HG03159 (cell line): ENCODE measurements around the gene CATSPERE.
"Not testable (repeated sequence)": the region's sequence is repeated elsewhere in the genome, so short reads cannot be mapped to it uniquely, and the experiment has no call there.

Experiments
- ATAC-seq: cut with Tn5 transposase; IDR thresholded peaks from one replicate; pipeline ENCODE4 v1.9.1; 2021; ENCODE audit warnings: mild to moderate bottlenecking, moderate library complexity; ENCODE audit not compliant: unreplicated experiment

CATSPERE gene

DNA sequence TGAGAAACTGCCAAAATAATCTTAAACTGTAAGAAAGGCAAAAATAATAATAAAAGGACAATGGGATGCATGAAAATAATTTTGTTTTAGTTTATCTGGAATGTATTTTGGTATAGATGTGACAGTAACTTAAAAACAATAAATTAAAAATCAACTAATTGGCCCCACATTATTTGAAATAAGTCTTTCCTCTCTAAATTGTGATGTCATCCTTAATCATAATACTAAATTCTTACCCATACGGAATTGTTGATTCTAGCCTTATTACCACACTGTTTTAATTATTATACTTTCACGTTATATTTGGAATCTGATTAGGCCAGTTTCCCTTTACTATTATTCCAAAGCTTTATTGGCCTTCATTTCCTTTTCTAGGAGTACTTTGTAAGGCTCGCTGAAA is 199.5 kb downstream of the CATSPERE start:
- no peak for ATAC-seq

DNA sequence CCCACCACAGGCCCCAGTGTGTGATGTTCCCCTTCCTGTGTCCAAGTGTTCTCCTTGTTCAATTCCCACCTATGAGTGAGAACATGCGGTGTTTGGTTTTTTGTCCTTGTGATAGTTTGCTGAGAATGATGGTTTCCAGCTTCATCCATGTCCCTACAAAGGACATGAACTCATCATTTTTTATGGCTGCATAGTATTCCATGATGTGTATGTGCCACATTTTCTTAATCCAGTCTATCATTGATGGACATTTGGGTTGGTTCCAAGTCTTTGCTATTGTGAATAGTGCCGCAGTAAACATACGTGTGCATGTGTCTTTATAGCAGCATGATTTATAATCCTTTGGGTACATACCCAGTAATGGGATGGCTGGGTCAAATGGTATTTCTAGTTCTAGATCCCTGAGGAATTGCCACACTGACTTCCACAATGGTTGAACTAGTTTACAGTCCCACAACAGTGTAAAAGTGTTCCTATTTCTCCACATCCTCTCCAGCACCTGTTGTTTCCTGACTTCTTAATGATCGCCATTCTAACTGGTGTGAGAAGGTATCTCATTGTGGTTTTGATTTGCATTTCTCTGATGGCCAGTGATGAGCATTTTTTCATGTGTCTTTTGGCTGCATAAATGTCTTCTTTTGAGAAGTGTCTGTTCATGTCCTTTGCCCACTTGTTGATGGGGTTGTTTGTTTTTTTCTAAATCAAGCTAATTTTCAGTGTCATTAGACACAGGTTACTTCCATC is 200.7 kb downstream of the CATSPERE start:
- ATAC-seq = not testable (repeated sequence)

DNA sequence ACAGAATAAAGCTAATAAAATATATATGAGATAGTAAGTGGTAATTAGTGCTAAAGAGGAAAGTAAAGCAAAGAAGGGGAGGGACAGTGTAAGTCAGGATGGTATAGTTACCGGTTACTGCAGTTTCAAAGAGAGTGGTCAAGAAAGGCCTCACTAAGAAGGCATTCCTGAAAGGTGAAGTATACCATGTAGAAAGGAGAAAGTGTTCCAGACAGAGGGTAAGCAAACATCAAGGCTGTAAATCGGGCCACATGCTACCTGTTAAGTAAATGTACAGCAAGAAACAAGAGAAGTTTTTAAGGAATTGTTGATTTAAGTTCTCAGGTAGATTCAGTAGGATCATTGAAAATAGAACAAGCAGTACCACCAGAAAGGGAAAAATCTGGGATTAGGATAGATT is 201.5 kb downstream of the CATSPERE start:
- ATAC-seq = no peak

- ATAC-seq = no peak
Observed at GRCh38 chr1:244664353-244664752, 203.3 kb downstream of the CATSPERE start.

DNA sequence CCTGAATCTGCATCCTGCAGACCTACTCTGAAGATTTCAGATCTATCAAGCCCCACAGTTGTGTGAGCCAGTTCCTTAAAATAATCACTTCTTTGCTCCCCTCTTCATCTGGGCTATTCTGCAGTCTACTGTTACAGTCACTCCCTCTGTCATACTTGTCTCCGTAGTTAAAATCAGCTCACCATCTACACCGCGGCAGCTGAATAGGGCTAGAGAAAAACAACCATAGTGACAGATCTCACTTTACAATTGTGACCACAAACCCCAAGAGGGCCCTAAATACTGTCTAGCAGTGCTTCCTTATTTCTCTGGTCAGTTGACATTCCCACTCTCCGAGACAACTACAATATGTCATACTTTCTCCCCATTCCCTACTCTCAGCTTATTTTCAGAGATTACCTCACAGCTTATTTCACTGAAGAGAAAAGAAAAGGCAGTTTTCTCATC is 204.7 kb downstream of the CATSPERE start:
- ATAC-seq = peak; percentile 93

- ATAC-seq = not testable (repeated sequence)
Observed at GRCh38 chr1:244666672-244667418, 205.8 kb downstream of the CATSPERE start.

DNA sequence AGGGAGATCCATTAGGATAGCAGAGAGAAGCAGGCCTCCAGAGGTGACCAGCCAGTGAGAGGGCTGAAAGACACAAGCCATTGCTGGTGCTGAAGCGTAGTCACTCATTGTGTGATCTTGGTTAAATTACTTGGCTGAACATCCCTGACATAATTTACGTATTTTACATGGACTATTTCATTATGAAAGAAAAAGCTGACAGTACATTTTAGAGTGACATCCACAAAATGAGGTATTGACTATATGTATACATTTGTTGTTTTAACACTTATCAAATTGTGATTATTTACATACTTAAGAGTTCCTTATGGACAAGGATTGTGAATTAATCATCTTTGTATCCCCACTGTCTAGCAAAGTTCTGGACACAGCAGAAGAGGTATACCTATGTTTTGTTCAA is 206.7 kb downstream of the CATSPERE start:
- no peak for ATAC-seq

DNA sequence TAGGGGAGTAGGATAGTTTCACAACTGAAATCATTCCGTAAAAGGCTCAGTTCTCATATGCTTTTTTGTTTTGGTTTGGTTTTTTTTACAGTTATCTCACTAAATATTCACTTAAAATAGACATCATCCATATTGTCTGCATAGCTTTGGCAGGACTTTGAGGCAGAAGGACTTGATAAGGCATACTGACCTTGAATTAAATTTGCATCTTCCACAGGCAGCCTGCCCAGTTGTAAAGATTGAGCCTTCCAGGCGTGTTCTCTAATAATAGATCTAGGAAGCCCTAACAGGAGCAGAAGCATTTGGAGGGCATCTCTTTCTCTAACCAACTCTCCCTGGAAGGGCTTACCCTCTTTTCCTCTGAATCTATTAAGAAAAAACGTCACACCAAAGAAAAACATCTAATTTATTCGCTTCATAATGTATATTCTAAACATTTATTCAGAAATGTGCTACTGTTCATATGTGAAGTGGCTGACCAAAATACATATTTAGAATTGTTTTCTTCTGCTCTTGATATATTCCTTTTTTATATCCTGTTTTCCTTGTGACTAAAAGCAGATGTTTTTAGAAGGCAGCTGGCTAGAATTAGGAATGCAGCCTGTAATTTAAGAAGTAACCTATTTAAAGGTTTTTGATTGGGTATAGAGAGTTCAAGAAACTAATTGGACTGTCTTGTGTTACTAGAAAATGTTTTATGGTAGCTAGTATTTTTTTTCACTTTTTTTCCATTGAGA is 212.0 kb downstream of the CATSPERE start:
- ATAC-seq = no peak

DNA sequence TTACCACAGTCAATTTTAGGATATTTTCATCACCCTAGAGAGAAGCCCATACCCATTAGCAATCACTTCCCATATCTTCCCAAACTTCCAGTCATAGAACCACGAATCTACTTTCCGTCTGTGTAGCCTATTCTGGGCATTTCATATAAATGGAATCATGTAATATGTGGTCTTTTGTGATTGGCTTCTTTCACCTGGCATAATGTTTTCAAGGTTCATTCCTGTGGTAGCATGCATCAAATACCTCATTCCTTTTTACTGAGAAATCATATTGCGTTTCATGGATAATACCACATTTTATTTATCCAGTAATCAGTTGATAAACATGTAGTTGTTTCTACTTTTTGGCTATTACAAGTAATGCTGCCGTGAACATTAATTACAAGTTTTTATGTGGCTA is 213.4 kb downstream of the CATSPERE start:
- ATAC-seq = no peak

- ATAC-seq = no peak
Observed at GRCh38 chr1:244675167-244675566, 214.1 kb downstream of the CATSPERE start.

GRCh38 chr1:244678697-244679096 is 217.6 kb downstream of the CATSPERE start:
- no peak for ATAC-seq

GRCh38 chr1:244680667-244681066 is 219.6 kb downstream of the CATSPERE start:
- no peak for ATAC-seq

GRCh38 chr1:244682087-244682486 is 221.0 kb downstream of the CATSPERE start:
- not testable (repeated sequence) for ATAC-seq
